Heart right ventricle (tissue), 16 donors: ENCODE measurements around the gene SNRNP25. TPM values are rescaled to one million over a fixed set of nuclear protein-coding genes. Genes with fewer than 3 reads are reported as not detected.

ENCODE experiments used
- ATAC-seq, 8 donors: fragments of 200-7000 bp; cut with Tn5 transposase; one replicate each; pipeline ENCODE4 v1.9.1; 2020; ENCODE audit warnings: mild to moderate bottlenecking in 8 of 8, moderate library complexity in 8 of 8, moderate number of reproducible peaks in 1 of 8
- DNase-seq, 2 donors: peaks; one replicate each; pipeline ENCODE4 v3.0.0-alpha.2; 2020
- H3K27ac ChIP-seq, 10 donors: fragments of 200-600 bp; sonication (generic) in 2 of 10; one replicate each; pipeline versions ENCODE4 v1.5.0 to v1.8.0; 2020 to 2022; ENCODE audit warnings: mild to moderate bottlenecking in 3 of 10
- H3K27me3 ChIP-seq, 7 donors: fragments of 200-600 bp; one replicate each; pipeline ENCODE4 v1.8.0; 2021 to 2022; ENCODE audit warnings: mild to moderate bottlenecking in 2 of 7
- H3K36me3 ChIP-seq, 9 donors: fragments of 200-600 bp; sonication (generic) in 1 of 9; one replicate each; pipeline versions ENCODE4 v1.5.0 to v1.8.0; 2020 to 2022; ENCODE audit warnings: mild to moderate bottlenecking in 2 of 9
- H3K4me1 ChIP-seq, 9 donors: fragments of 200-600 bp; sonication (generic) in 1 of 9; one replicate each; pipeline versions ENCODE4 v1.5.0 to v1.8.0; 2020 to 2022; ENCODE audit warnings: mild to moderate bottlenecking in 4 of 9
- H3K4me3 ChIP-seq, 10 donors: fragments of 200-600 bp; sonication (generic) in 2 of 10; one replicate each; pipeline versions ENCODE4 v1.5.0 to v1.8.0; 2020 to 2022; ENCODE audit warnings: mild to moderate bottlenecking in 7 of 10, moderate library complexity in 2 of 10
- H3K9me3 ChIP-seq, 11 donors: fragments of 200-600 bp in 10 of 11; sonication (generic) in 2 of 11; one replicate each; pipeline versions ENCODE4 v1.5.0 to v1.8.0; 2013 to 2022; ENCODE audit warnings: mild to moderate bottlenecking in 2 of 11, control low read depth in 1 of 11, moderate library complexity in 1 of 11
- CTCF ChIP-seq, 9 donors: fragments of 200-600 bp; sonication (generic) in 2 of 9; IDR thresholded peaks; one replicate each; pipeline versions ENCODE4 v1.5.0 to v1.8.0; 2021 to 2022; ENCODE audit warnings: antibody characterized with exemption in 9 of 9, mild to moderate bottlenecking in 5 of 9, moderate library complexity in 1 of 9
- WGBS, 2 donors: extraction: QIAGEN DNeasy Blood & Tissue Kit; methylation state at CpG; one replicate each; pipeline ENCODE4 v1.1.7; 2013; ENCODE audit warnings: inconsistent platforms in 1 of 2; 5-methylcytosine and 5-hydroxymethylcytosine counted together
- intact Hi-C, 10 donors: fragments of 100-400 bp; cut with DNase I; formaldehyde crosslinking; loops; one replicate each; pipeline versions ENCODE4 v1.11.1 to v1.14.2; 2022
- polyA plus RNA-seq, 2 donors: library from polyadenylated mRNA; stranded (reverse); fragments of 200-250 nt; gene quantifications; one replicate each; pipeline ENCODE4 v1.2.3, GENCODE V29; 2013
- total RNA-seq, 10 donors: library from RNA; stranded (reverse); fragmentation: NEBNext Ultra II Directional in 3 of 10; extraction: Animal tissue kit (Norgen Biotek cat#: 25700) in 3 of 10; gene quantifications; one replicate each; pipeline versions ENCODE4 v1.2.1 to v1.2.4, GENCODE V29; 2021 to 2023
- donor health status: Arrhythmogenic right ventricular cardiomyopathy.
- donor health status: ischemic (EF 13 %, LVEDD 7.1; RV severe dilation, severe dysfunction).
- donor health status: healthy with polysubstance abuse.
- donor health status: DM: no; HTN: yes; CAD: no.
- donor health status: DM: no; HTN: no; CAD: no.
- donor health status: ischemic (EF 25% LVEDD 6.9; RV normal size, moderate dysfunction).
- donor health status: ischemic (EF 25% LVEDD 5.7; RV mildly dilated, moderate dysfunction).
- donor health status: healthy.
- donor health status: DM: yes; HTN: yes; CAD: no.
- donor health status: Ischemic cardiomyopathy.
- donor health status: ischemic (EF 35%, LVEDD 5.7; RV mildly dilated, moderate dysfunction).
- donor health status: nonischemic (EF 11% LVEDD 7.7; RV severe dilation, severe dysfunction).
- donor health status: DM: yes; HTN: yes; CAD: no.
- donor health status: PGD.
- donor health status: ischemic (EF 29% LVEDD 5.4; RV normal size, mild dysfunction).
- donor health status: nonischemic (EF 23%, LVEDD 6.1; RV moderate dilation, normal function).

SNRNP25 gene
- total and polyA plus RNA-seq, 12 donors = 45.6 to 109 (median 64.5) TPM

DNA sequence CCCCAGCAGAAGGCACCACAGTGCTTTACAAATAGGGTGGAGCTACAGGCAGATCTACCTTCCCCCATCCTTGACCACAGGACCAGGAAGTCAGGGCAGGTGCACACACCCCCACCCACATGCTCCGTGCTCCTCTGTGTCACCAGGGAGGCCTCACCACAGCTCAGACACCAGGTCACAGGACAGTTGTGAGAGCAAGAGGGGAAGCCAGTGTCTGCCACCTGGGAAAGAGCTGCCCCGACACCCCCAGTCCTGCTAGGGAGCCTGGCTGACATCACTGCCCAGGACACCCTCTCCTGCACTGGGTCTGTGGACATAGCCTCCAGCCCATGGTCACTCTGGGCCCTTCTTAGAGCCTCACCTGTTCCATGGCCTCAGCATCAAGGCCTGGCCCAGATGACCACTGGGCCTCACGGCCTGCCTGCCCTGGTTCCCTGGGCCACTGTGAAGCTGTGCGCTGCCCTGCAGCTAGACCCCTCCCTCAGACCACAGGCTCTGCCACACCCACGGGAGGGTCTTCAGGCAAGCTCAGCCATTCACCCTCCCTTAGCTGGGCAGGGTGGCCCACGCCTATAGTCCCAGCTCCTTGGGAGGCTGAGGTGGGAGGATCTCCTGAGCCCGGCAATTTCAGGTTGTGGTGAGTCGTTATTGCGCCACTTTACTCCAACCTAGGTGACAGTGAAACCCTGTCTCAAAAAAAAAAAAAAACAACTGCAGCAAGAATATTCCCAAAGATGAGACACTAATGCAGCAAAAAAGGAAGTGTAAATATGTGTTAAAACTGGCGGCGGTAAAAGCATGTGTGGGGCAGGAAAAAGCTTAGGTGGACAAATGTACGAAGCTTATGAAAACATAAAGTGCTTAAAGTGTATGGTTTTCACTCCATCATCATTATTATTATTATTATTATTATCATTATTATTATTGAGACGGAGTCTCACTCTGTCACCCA lies 14.4 kb upstream of the SNRNP25 start:
- Histone ChIP-seq H3K36me3 (peaks cover 0 to 12% (median 0%) of the 10 kb centered on the region in 9 donors), H3K4me1 (peaks cover 0 to 20% (median 0%) of the 10 kb centered on the region in 9 donors), H3K27me3 (no peaks in the 10 kb centered on the region), H3K9me3 (no peaks in the 10 kb centered on the region), H3K4me3 (no peak overlapping the region), H3K27ac (peak overlapping the region in 1 of 10 donors; percentile 42)
- WGBS, 2 donors = 91% methylated on average over 13 of the region's 13 CpGs
- ATAC-seq (peak in 2 of 8 donors; percentile 9 to 11), DNase-seq (no peak)
- intact Hi-C loops = no loop called here
- TF ChIP-seq CTCF (IDR thresholded peaks at IDR 0.05) = no peak

DNA sequence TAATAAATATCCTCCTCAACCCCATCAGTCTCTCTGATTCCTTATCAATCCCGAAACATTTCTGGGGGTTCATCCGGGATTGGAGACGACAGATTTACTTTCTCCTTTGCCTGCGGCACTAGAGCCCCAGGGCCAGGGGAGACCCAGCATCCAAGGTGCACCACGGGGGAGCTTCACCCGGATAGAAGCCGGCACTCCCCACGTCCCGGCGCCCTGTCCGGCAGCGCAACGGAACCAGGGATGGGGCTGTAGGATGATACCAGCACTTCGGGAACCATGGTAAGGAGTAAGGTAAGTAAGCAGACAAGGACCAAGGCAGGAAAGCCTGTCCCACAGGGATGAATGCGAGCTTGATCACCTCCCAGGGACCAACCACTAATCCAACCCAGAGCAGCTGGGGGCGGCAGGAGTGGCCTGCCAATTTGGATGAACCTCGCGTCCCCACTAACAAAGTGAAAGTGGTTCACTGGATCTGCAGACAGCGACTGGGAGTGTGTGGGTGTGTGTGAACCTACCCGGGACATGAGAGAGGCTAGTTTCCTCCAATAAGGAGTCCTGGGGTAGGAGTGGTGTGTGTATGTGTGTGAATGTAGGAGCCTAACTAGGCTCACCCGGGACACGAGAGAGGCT lies 12.1 kb upstream of the SNRNP25 start:
- Histone ChIP-seq H3K9me3 (no peaks in the 10 kb centered on the region), H3K4me1 (peaks cover 0 to 7% (median 0%) of the 10 kb centered on the region in 9 donors), H3K36me3 (peaks cover 0 to 36% (median 6%) of the 10 kb centered on the region in 9 donors), H3K27ac (no peak overlapping the region), H3K27me3 (no peaks in the 10 kb centered on the region), H3K4me3 (peak overlapping the region in 8 of 10 donors; percentile 14 to 44 (median 38))
- 85 to 88% methylated on average over 22 of the region's 22 CpGs for WGBS, 2 donors
- no peak for DNase-seq
- intact Hi-C loops = no loop called here
- no peak for TF ChIP-seq CTCF (IDR thresholded peaks at IDR 0.05)
- peak; percentile 29 to 74 (median 68) for ATAC-seq

DNA sequence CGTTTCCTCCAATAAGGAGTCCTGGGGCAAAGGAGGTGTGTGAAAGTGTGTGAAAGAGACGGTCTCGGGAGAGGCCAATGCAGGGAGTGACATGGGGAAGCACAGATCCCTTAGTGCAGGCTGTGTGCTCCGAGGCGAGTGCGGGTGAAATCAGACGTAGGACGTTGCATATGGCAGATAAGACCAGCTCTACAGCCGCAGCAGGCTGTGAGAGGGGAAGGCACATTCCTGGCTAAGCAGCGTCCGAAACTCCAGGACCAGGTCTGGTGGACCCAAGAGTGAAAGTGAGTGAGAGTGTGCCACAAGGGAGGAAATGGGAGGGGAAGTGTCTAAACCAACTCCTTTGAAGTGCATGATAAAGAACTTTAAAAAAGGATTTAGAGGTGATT lies 11.6 kb upstream of the SNRNP25 start:
- WGBS, 2 donors = 82% methylated on average over 11 of the region's 11 CpGs
- ATAC-seq = peak in 3 of 8 donors; percentile 23 to 45 (median 40)
- no peaks in the 10 kb centered on the region for H3K9me3 ChIP-seq
- peaks cover 0 to 41% (median 8%) of the 10 kb centered on the region in 9 donors for H3K36me3 ChIP-seq
- intact Hi-C loops = no loop called here
- H3K27me3 ChIP-seq = no peaks in the 10 kb centered on the region
- H3K4me3 ChIP-seq = peak overlapping the region in 8 of 10 donors; percentile 14 to 44 (median 38)
- H3K27ac ChIP-seq = no peak overlapping the region
- no peak for TF ChIP-seq CTCF (IDR thresholded peaks at IDR 0.05)
- DNase-seq = no peak
- peaks cover 0 to 7% (median 0%) of the 10 kb centered on the region in 9 donors for H3K4me1 ChIP-seq

DNA sequence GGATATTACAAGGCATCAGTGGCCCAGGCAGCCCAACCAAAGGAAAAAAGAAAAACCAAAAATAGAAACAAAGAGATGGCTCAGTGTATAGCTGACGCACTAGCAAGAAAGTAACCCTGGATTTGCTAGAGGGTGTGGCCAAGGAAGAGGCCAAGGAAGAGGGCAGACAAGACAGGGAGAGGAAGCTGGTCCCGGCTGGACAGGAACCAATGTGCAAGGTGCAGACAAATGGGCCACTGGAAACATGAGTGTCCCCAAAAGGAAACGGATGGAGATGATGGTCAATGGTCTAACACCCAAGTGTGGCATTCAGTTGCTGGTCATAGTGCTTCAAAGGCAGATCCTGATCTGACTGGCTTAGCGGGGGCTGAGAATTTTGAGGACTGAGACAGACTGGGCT lies 10.9 kb upstream of the SNRNP25 start:
- intact Hi-C loops = no loop called here
- H3K4me3 ChIP-seq = no peak overlapping the region
- WGBS, 2 donors = 80 to 82% methylated on average over 4 of the region's 4 CpGs
- no peak for TF ChIP-seq CTCF (IDR thresholded peaks at IDR 0.05)
- H3K27me3 ChIP-seq = no peaks in the 10 kb centered on the region
- no peak overlapping the region for H3K27ac ChIP-seq
- H3K4me1 ChIP-seq = peaks cover 0 to 7% (median 0%) of the 10 kb centered on the region in 9 donors
- DNase-seq (no peak), ATAC-seq (no peak)
- no peaks in the 10 kb centered on the region for H3K9me3 ChIP-seq
- H3K36me3 ChIP-seq = peaks cover 0 to 46% (median 12%) of the 10 kb centered on the region in 9 donors
